ENCODE data around the gene ATXN7L1. TPM values are rescaled to one million over a fixed set of nuclear protein-coding genes. Genes with fewer than 3 reads are reported as not detected.

The ATXN7L1 gene
- total RNA-seq, 1 donor from 2014 or later: 20.6 TPM

DNA sequence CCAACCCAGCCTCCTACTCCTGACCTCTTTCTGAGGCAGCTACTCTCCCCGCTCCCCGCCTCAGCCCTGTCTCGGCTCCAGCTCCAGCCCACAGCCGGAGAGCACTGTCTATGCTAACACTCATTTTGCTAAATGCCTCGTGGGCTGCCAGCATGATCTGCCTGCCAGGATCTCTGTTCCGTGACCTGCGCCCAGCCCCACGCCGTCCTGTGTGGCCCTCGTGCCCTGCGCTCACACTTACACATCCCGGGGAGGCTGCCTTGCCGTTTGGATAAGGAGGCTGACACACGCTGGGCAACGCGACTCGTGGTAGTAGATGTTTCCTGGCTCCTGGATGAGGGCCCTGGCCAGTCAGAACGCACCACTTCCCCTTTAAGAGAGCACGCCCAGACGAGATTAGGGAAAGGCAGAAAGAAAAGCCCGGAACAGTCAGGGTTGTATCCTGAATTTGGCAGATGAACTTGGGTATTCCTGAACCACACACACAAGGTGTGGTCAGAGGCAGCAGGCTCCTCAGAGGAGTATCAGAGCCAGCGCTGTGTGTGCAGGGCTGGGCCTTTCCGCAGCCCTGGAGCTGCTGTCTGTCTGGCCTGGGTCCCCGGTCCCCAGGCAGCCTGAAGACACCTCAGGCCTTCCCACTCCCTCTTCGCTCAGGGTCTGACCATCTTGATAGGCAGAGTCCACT, 197.4 kb downstream of the ATXN7L1 start:
- H3K4me1 Mint-ChIP-seq (ENCODE audit: low read depth, unreplicated experiment): peaks cover 14% of the 10 kb centered on the region
- no peak for DNase-seq
- H3K36me3 Mint-ChIP-seq (ENCODE audit: unreplicated experiment): peaks cover under 1% of the 10 kb centered on the region
- TF ChIP-seq, protein P1, sequence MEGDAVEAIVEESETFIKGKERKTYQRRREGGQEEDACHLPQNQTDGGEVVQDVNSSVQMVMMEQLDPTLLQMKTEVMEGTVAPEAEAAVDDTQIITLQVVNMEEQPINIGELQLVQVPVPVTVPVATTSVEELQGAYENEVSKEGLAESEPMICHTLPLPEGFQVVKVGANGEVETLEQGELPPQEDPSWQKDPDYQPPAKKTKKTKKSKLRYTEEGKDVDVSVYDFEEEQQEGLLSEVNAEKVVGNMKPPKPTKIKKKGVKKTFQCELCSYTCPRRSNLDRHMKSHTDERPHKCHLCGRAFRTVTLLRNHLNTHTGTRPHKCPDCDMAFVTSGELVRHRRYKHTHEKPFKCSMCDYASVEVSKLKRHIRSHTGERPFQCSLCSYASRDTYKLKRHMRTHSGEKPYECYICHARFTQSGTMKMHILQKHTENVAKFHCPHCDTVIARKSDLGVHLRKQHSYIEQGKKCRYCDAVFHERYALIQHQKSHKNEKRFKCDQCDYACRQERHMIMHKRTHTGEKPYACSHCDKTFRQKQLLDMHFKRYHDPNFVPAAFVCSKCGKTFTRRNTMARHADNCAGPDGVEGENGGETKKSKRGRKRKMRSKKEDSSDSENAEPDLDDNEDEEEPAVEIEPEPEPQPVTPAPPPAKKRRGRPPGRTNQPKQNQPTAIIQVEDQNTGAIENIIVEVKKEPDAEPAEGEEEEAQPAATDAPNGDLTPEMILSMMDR (IDR thresholded peaks at IDR 0.05; ENCODE audit: partially characterized antibody, unreplicated experiment): no peak
- no peak overlapping the region for H3K27ac Mint-ChIP-seq (ENCODE audit: unreplicated experiment)
- H3K4me3 Mint-ChIP-seq (ENCODE audit: unreplicated experiment): no peak overlapping the region
- H3K27me3 Mint-ChIP-seq (ENCODE audit: unreplicated experiment): peaks cover 4% of the 10 kb centered on the region
- peaks cover 2% of the 10 kb centered on the region for H3K9me3 Mint-ChIP-seq (ENCODE audit: unreplicated experiment)

DNA sequence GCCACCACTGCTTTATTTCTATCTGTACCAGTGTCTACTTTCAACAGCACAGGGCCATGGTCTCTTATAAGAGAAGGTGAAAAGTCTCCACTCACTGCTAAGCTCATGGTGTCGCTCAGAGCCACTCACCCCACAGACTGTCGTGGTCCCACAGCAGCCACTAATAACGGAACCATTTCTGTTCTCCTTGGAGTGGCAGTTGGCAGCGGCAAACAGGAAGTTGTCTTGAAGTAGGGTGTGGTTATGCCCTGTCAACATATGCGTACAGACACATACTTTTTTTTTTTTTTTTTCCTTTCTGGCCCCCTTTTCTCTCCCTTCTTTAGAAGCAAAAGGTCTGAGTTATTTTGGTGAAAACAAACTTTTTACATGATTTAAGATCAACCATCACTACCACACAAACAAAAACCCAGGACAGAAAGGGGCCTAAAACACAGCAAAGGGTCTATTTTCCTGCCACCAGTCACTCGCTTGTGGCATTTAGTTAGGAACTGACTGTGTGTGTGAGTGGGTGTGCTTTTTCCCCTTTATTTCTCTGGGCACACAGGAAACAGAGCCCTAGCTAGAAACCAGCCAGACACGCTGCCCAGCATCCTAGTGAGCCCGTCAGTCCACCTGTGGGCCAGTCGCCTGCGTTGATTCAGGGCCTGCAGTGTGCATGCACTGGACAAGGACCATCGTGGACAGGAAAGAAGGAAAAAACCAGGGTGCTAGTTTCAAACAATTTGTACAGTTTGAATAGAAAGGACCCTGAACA, 198.4 kb downstream of the ATXN7L1 start:
- Mint-ChIP-seq H3K27me3 (ENCODE audit: unreplicated experiment) (peaks cover 3% of the 10 kb centered on the region), H3K9me3 (ENCODE audit: unreplicated experiment) (peaks cover 2% of the 10 kb centered on the region), H3K36me3 (ENCODE audit: unreplicated experiment) (no peaks in the 10 kb centered on the region), H3K27ac (ENCODE audit: unreplicated experiment) (no peak overlapping the region), H3K4me1 (ENCODE audit: low read depth, unreplicated experiment) (peaks cover 14% of the 10 kb centered on the region), H3K4me3 (ENCODE audit: unreplicated experiment) (no peak overlapping the region)
- no peak for DNase-seq
- TF ChIP-seq, protein P1 (IDR thresholded peaks at IDR 0.05; ENCODE audit: partially characterized antibody, unreplicated experiment): no peak

DNA sequence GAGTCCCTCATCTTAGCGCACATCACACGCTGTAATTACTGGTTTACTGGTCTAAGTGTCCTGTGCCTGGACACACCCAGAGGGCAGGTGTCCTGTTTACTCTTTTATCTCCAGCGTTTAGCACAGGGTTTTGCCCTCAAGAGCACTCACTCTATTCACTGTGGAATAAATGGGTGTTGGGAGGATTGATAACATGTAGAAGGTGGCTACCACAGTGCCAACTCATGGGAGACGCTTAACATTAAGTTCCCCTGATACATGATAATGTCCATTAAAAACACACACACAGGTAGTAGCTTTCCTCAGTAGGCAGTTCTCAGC, 199.0 kb downstream of the ATXN7L1 start:
- DNase-seq: no peak
- H3K4me1 Mint-ChIP-seq (ENCODE audit: low read depth, unreplicated experiment): peaks cover 11% of the 10 kb centered on the region
- peaks cover 3% of the 10 kb centered on the region for H3K27me3 Mint-ChIP-seq (ENCODE audit: unreplicated experiment)
- no peak overlapping the region for H3K4me3 Mint-ChIP-seq (ENCODE audit: unreplicated experiment)
- peaks cover 2% of the 10 kb centered on the region for H3K9me3 Mint-ChIP-seq (ENCODE audit: unreplicated experiment)
- no peaks in the 10 kb centered on the region for H3K36me3 Mint-ChIP-seq (ENCODE audit: unreplicated experiment)
- no peak overlapping the region for H3K27ac Mint-ChIP-seq (ENCODE audit: unreplicated experiment)
- TF ChIP-seq, protein P1 (IDR thresholded peaks at IDR 0.05; ENCODE audit: partially characterized antibody, unreplicated experiment): no peak

DNA sequence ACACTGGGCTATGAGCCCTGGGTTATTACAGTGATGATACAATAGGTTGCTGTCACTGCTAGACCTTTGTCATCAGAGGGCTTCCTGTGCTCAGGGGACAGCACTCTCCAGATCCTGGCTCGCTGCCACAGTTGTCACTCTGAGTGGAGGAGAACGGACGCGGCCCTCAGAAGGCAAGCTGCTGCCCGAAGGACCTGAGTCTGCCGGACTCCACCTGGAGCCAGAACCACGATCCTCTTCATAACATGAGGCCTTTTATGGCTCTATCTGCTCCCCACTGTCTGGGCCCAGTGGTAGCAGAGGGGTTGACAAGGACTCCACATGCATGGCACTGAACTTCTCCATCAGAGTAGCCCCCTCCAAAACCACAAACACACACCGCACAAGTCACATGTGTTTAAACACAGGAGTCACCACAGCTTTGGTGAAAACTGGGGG, 200.4 kb downstream of the ATXN7L1 start:
- no peak overlapping the region for H3K4me3 Mint-ChIP-seq (ENCODE audit: unreplicated experiment)
- H3K9me3 Mint-ChIP-seq (ENCODE audit: unreplicated experiment): peaks cover 2% of the 10 kb centered on the region
- H3K36me3 Mint-ChIP-seq (ENCODE audit: unreplicated experiment): no peaks in the 10 kb centered on the region
- H3K27ac Mint-ChIP-seq (ENCODE audit: unreplicated experiment): no peak overlapping the region
- H3K4me1 Mint-ChIP-seq (ENCODE audit: low read depth, unreplicated experiment): peaks cover 11% of the 10 kb centered on the region
- H3K27me3 Mint-ChIP-seq (ENCODE audit: unreplicated experiment): peaks cover 4% of the 10 kb centered on the region
- no peak for DNase-seq
- TF ChIP-seq, protein P1 (IDR thresholded peaks at IDR 0.05; ENCODE audit: partially characterized antibody, unreplicated experiment): no peak
